OCI-LY1 (cell line): ENCODE measurements around the gene MFSD12.

Experiments used
- EZH2 ChIP-seq: fragments of 200-600 bp; sonication (generic), shearing (Covaris generic); IDR thresholded peaks from 2 replicates; pipeline ENCODE4 v1.8.0; 2017; ENCODE audit warnings: borderline replicate concordance, mixed run types, mild to moderate bottlenecking, antibody characterized with exemption, low read length, moderate library complexity, mixed read lengths
- TF ChIP-seq, protein P1 (sequence below): fragments of 200-600 bp; sonication (generic), shearing (Covaris generic); IDR thresholded peaks from 2 replicates; pipeline ENCODE4 v1.5.1; 2017; ENCODE audit warnings: mild to moderate bottlenecking, antibody characterized with exemption, low read length, moderate library complexity, mixed read lengths

GRCh38 chr19:3577723-3578344, 20.4 kb upstream of the MFSD12 start:
- TF ChIP-seq, protein P1, sequence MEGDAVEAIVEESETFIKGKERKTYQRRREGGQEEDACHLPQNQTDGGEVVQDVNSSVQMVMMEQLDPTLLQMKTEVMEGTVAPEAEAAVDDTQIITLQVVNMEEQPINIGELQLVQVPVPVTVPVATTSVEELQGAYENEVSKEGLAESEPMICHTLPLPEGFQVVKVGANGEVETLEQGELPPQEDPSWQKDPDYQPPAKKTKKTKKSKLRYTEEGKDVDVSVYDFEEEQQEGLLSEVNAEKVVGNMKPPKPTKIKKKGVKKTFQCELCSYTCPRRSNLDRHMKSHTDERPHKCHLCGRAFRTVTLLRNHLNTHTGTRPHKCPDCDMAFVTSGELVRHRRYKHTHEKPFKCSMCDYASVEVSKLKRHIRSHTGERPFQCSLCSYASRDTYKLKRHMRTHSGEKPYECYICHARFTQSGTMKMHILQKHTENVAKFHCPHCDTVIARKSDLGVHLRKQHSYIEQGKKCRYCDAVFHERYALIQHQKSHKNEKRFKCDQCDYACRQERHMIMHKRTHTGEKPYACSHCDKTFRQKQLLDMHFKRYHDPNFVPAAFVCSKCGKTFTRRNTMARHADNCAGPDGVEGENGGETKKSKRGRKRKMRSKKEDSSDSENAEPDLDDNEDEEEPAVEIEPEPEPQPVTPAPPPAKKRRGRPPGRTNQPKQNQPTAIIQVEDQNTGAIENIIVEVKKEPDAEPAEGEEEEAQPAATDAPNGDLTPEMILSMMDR, result no peak
- TF ChIP-seq EZH2, result no peak
